Parathyroid adenoma (tissue), 2 donors: ENCODE measurements around the gene HS3ST6.

ENCODE experiments used
- H2AFZ ChIP-seq: fragments of 300-600 bp; sonication (generic); one replicate; pipeline ENCODE4 v1.7.0; 2017; ENCODE audit warnings: antibody characterized with exemption, mild to moderate bottlenecking
- H3K27ac ChIP-seq: fragments of 300-600 bp; sonication (generic); one replicate; pipeline ENCODE4 v1.7.0; 2017
- H3K27me3 ChIP-seq: fragments of 300-600 bp; sonication (generic); one replicate; pipeline ENCODE4 v1.7.0; 2017; ENCODE audit warnings: low read length; ENCODE audit not compliant: control insufficient read depth, insufficient read depth
- H3K36me3 ChIP-seq: fragments of 300-600 bp; sonication (generic); one replicate; pipeline ENCODE4 v1.7.0; 2017; ENCODE audit warnings: low read length; ENCODE audit not compliant: control insufficient read depth, insufficient read depth
- H3K4me1 ChIP-seq: fragments of 300-600 bp; sonication (generic); one replicate; pipeline ENCODE4 v1.7.0; 2017; ENCODE audit warnings: control low read depth
- H3K4me2 ChIP-seq: fragments of 300-600 bp; sonication (generic); one replicate; pipeline ENCODE4 v1.7.0; 2017; ENCODE audit warnings: low read length
- H3K4me3 ChIP-seq: fragments of 300-600 bp; sonication (generic); one replicate; pipeline ENCODE4 v1.7.0; 2017; ENCODE audit warnings: low read depth, low read length
- H3K79me2 ChIP-seq: fragments of 300-600 bp; sonication (generic); one replicate; pipeline ENCODE4 v1.7.0; 2017; ENCODE audit warnings: control low read depth
- H3K9ac ChIP-seq: fragments of 300-600 bp; sonication (generic); one replicate; pipeline ENCODE4 v1.7.0; 2017; ENCODE audit warnings: mild to moderate bottlenecking
- H3K9me3 ChIP-seq: fragments of 300-600 bp; sonication (generic); one replicate; pipeline ENCODE4 v1.7.0; 2017; ENCODE audit warnings: low read length; ENCODE audit not compliant: control insufficient read depth
- TF ChIP-seq, protein P1 (sequence below): fragments of 300-600 bp; sonication (generic); IDR thresholded peaks from one replicate; pipeline ENCODE4 v1.7.0; 2017; ENCODE audit warnings: antibody characterized with exemption, mild to moderate bottlenecking
- donor health status: primary hyperparathyroidism.

Gene HS3ST6

DNA sequence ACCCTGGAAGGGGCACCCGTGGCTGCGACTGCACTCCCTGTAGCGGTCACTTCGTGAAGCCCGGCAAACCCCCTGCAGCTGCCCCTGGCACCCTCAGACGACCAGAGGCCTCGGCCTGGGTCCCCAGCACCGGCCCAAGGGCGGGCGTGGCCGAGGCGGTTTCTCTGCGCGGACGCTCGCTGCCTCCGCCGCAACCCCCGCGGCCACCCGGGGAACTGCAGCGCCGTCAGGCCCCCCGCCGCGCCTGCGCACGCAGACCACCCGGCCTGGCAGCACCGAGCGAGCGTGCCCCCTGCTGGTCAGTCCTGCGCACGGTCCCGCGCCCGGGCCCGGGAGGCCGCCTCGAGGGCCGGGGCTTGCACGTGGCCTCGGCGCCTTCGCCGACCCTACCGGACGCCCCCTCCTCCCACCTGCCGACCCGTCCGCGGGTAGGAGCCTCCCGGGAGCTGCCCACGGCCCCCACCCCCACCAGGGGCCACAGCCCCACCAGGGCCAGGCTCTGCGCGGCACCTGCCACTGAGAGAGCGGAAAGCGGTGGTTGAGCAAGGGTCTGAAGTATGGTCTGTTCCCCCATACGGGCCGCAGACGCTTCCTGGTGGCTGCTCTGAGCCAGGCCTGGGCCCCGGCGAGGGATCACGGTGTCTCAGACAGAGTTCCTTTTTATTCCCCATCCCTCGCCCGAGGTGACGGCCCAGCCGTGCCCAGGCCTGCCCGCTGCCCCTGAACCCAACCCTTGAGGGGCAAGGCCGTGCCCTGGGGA lies 11.5 kb upstream of the HS3ST6 start:
- Histone ChIP-seq H3K4me2 (peak overlapping the region; percentile 74), H3K36me3 (no peaks in the 10 kb centered on the region), H2AFZ (peak overlapping the region; percentile 100), H3K4me3 (peak overlapping the region; percentile 61), H3K4me1 (peaks cover 4% of the 10 kb centered on the region), H3K27ac (no peak overlapping the region), H3K9me3 (no peaks in the 10 kb centered on the region), H3K79me2 (no peaks in the 10 kb centered on the region), H3K9ac (peak overlapping the region; percentile 72), H3K27me3 (no peaks in the 10 kb centered on the region)
- TF ChIP-seq, protein P1, sequence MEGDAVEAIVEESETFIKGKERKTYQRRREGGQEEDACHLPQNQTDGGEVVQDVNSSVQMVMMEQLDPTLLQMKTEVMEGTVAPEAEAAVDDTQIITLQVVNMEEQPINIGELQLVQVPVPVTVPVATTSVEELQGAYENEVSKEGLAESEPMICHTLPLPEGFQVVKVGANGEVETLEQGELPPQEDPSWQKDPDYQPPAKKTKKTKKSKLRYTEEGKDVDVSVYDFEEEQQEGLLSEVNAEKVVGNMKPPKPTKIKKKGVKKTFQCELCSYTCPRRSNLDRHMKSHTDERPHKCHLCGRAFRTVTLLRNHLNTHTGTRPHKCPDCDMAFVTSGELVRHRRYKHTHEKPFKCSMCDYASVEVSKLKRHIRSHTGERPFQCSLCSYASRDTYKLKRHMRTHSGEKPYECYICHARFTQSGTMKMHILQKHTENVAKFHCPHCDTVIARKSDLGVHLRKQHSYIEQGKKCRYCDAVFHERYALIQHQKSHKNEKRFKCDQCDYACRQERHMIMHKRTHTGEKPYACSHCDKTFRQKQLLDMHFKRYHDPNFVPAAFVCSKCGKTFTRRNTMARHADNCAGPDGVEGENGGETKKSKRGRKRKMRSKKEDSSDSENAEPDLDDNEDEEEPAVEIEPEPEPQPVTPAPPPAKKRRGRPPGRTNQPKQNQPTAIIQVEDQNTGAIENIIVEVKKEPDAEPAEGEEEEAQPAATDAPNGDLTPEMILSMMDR = peak; percentile 99

DNA sequence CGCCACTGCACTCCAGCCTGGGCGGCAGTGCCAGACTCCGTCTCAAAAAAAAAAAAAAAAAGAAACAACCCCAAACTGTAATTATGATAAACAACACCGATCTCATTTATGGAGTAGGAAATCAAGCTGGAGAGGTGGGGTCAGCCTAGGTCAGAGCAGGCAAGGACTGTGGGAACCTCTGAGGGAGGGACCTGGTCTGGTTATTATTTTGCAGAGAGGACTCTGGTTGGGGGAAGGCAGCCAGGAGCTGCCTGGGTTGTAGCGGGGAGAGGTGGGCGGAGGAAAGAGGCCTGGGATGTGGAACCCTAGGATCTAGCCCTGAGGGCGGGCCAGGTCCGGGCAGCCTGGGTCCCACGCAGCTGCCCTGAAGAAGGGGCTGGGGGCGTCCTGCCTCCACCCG lies 10.9 kb upstream of the HS3ST6 start:
- Histone ChIP-seq H3K9me3 (no peaks in the 10 kb centered on the region), H3K79me2 (no peaks in the 10 kb centered on the region), H2AFZ (peak overlapping the region; percentile 100), H3K4me2 (peak overlapping the region; percentile 74), H3K4me3 (peak overlapping the region; percentile 61), H3K27ac (no peak overlapping the region), H3K27me3 (no peaks in the 10 kb centered on the region), H3K36me3 (no peaks in the 10 kb centered on the region), H3K9ac (peak overlapping the region; percentile 72), H3K4me1 (peaks cover 4% of the 10 kb centered on the region)
- TF ChIP-seq, protein P1 = no peak

DNA sequence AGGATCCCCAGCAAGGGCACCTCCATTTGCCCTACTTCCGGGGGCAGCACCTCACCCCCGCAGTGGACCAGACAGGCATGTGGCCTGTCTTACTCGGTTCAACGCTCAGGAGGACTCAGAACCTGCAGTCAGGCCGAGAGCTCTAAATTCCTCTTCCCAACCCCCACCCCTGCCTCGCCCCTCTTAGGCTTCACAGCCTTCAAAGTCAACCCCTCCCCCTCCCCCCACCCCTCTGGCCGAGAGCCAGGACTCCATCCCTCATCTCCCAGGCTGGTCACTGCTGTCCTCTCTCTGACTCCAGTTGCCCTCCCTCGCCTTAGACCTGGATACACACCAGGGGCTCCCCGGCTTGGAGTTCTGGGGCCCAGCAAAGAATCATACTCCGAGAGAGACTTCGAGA lies 8.1 kb upstream of the HS3ST6 start:
- TF ChIP-seq, protein P1 = no peak
- H3K4me2 ChIP-seq = no peak overlapping the region
- H3K36me3 ChIP-seq = no peaks in the 10 kb centered on the region
- no peak overlapping the region for H3K9ac ChIP-seq
- no peak overlapping the region for H3K4me3 ChIP-seq
- H3K27me3 ChIP-seq = peaks cover 5% of the 10 kb centered on the region
- no peaks in the 10 kb centered on the region for H3K9me3 ChIP-seq
- no peaks in the 10 kb centered on the region for H3K79me2 ChIP-seq
- H3K4me1 ChIP-seq = peaks cover 4% of the 10 kb centered on the region
- H2AFZ ChIP-seq = no peak overlapping the region
- no peak overlapping the region for H3K27ac ChIP-seq

DNA sequence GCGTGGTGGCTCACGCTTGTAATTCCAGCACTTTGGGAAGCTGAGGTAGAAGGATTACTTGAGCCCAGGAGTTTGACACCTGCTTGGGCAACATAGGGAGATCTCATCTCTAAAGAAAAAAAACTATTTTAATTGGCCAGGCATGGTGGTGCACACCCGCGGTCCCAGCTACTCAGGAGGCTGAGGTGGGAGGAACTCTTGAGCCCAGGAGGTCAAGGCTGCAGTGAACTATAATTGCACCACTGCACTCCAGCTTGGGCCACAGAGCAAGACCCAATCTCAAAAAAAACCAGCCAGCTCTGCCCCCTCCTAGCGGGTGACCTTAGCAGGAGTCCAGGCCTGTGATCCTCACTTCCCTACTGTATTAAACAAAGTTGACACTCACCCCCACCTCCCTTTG lies 5.9 kb upstream of the HS3ST6 start:
- Histone ChIP-seq H3K79me2 (no peaks in the 10 kb centered on the region), H3K9me3 (no peaks in the 10 kb centered on the region), H3K4me3 (no peak overlapping the region), H2AFZ (no peak overlapping the region), H3K36me3 (no peaks in the 10 kb centered on the region), H3K4me1 (peaks cover 1% of the 10 kb centered on the region), H3K4me2 (no peak overlapping the region), H3K27me3 (peaks cover 7% of the 10 kb centered on the region), H3K9ac (no peak overlapping the region), H3K27ac (no peak overlapping the region)
- TF ChIP-seq, protein P1 = no peak
